Panc1 (cell line): Measurements from ENCODE around the gene FRMPD4.

Source experiments
- POLR2AphosphoS5 ChIP-seq: IDR thresholded peaks from 2 replicates; pipeline ENCODE4 v1.6.1; 2012; ENCODE audit warnings: mild to moderate bottlenecking, low read depth, low read length, moderate library complexity
- SIN3A ChIP-seq: IDR thresholded peaks from 2 replicates; pipeline ENCODE4 v1.6.1; 2012; ENCODE audit warnings: low read depth, mild to moderate bottlenecking, low read length, moderate library complexity, borderline replicate concordance; ENCODE audit not compliant: insufficient read depth
- TF ChIP-seq, protein P1 (sequence below): fragments of 450-650 bp; IDR thresholded peaks from 2 replicates; pipeline ENCODE4 v1.5.1; 2017; ENCODE audit warnings: mild to moderate bottlenecking

DNA sequence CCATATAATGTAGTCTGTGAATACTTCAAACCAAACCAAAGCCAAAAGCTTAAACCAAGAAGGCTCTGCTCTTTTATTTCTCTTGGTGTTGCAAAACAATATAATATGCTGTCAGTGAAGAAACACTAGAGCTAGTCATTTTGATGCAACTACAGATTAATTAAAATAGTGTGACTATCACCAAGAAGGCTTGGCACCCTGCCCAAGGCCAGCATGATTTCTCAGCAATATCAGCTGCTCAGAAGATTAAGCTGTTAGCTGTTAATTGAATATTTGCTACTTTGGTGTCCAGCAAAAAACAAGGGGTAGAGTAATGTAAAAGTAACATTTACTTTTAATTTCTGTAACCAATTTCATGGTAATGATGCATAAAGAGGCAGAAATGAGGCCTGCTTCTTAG lies 548.1 kb downstream of the FRMPD4 start:
- TF ChIP-seq, protein P1, sequence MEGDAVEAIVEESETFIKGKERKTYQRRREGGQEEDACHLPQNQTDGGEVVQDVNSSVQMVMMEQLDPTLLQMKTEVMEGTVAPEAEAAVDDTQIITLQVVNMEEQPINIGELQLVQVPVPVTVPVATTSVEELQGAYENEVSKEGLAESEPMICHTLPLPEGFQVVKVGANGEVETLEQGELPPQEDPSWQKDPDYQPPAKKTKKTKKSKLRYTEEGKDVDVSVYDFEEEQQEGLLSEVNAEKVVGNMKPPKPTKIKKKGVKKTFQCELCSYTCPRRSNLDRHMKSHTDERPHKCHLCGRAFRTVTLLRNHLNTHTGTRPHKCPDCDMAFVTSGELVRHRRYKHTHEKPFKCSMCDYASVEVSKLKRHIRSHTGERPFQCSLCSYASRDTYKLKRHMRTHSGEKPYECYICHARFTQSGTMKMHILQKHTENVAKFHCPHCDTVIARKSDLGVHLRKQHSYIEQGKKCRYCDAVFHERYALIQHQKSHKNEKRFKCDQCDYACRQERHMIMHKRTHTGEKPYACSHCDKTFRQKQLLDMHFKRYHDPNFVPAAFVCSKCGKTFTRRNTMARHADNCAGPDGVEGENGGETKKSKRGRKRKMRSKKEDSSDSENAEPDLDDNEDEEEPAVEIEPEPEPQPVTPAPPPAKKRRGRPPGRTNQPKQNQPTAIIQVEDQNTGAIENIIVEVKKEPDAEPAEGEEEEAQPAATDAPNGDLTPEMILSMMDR: no peak
- TF ChIP-seq SIN3A (no peak), POLR2AphosphoS5 (no peak)
